Parathyroid adenoma (tissue), 2 donors: ENCODE data around the gene UBXN11.

Source experiments
- H2AFZ ChIP-seq: fragments of 300-600 bp; sonication (generic); one replicate; pipeline ENCODE4 v1.7.0; 2017; ENCODE audit warnings: antibody characterized with exemption, mild to moderate bottlenecking
- H3K27ac ChIP-seq: fragments of 300-600 bp; sonication (generic); one replicate; pipeline ENCODE4 v1.7.0; 2017
- H3K27me3 ChIP-seq: fragments of 300-600 bp; sonication (generic); one replicate; pipeline ENCODE4 v1.7.0; 2017; ENCODE audit warnings: low read length; ENCODE audit not compliant: control insufficient read depth, insufficient read depth
- H3K36me3 ChIP-seq: fragments of 300-600 bp; sonication (generic); one replicate; pipeline ENCODE4 v1.7.0; 2017; ENCODE audit warnings: low read length; ENCODE audit not compliant: control insufficient read depth, insufficient read depth
- H3K4me1 ChIP-seq: fragments of 300-600 bp; sonication (generic); one replicate; pipeline ENCODE4 v1.7.0; 2017; ENCODE audit warnings: control low read depth
- H3K4me2 ChIP-seq: fragments of 300-600 bp; sonication (generic); one replicate; pipeline ENCODE4 v1.7.0; 2017; ENCODE audit warnings: low read length
- H3K4me3 ChIP-seq: fragments of 300-600 bp; sonication (generic); one replicate; pipeline ENCODE4 v1.7.0; 2017; ENCODE audit warnings: low read depth, low read length
- H3K79me2 ChIP-seq: fragments of 300-600 bp; sonication (generic); one replicate; pipeline ENCODE4 v1.7.0; 2017; ENCODE audit warnings: control low read depth
- H3K9ac ChIP-seq: fragments of 300-600 bp; sonication (generic); one replicate; pipeline ENCODE4 v1.7.0; 2017; ENCODE audit warnings: mild to moderate bottlenecking
- H3K9me3 ChIP-seq: fragments of 300-600 bp; sonication (generic); one replicate; pipeline ENCODE4 v1.7.0; 2017; ENCODE audit warnings: low read length; ENCODE audit not compliant: control insufficient read depth
- TF ChIP-seq, protein P1 (sequence below): fragments of 300-600 bp; sonication (generic); IDR thresholded peaks from one replicate; pipeline ENCODE4 v1.7.0; 2017; ENCODE audit warnings: antibody characterized with exemption, mild to moderate bottlenecking
- donor health status: primary hyperparathyroidism.

The UBXN11 gene

DNA sequence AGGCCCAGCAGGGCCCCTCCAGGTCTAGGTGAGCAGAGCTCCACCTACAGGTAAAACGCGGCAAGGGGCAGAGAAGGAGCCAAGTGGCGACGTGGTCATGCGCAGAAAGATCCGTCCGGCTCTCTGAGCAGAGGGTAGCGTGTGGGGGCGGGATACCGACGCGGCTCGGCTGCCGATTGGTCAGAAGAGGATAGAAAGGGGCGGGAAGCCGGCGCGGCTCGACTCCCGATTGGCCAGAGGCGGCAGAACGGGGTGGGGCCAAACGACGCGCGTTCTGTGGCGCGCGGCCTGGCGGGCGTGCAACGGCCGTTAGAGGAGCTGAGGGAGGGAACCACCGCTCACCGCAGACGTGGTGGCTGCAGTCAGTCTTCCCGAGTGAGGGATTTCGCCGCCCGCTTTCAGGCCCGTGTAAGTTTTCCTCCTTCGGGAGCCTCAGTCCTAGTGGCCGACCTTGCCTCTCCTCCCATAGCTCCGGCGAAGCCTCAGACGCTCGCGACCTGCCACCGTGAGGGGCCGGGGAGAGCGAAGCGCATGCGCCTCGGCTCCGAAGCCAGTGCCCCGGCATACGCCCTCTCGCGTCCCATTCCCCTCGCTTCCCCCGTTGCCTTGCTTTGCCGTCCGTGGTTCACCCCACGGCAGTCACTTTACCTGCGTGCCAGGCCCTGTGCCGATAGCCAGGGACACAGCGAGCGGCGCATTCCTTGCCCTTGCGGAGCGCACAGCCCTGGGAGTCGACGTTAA is 72.4 kb downstream of the UBXN11 start, which contains the start of gene CEP85:
Gene CEP85 (plus strand): TSS at position 298 of the 741 bp plus-strand sequence. CDS start 5,584 bp downstream, outside the sequence.
- no peaks in the 10 kb centered on the region for H3K4me1 ChIP-seq
- no peaks in the 10 kb centered on the region for H3K27me3 ChIP-seq
- no peaks in the 10 kb centered on the region for H3K9me3 ChIP-seq
- H3K4me2 ChIP-seq: peak within 1 kb of the TSS; percentile 75
- H3K36me3 ChIP-seq: no peaks in the 10 kb centered on the region
- peak within 1 kb of the TSS; percentile 94 for H2AFZ ChIP-seq
- H3K27ac ChIP-seq: peak within 1 kb of the TSS; percentile 85
- H3K4me3 ChIP-seq: peak within 1 kb of the TSS; percentile 78
- peak within 1 kb of the TSS; percentile 69 for H3K9ac ChIP-seq
- H3K79me2 ChIP-seq: peaks cover 5% of the 10 kb centered on the region
- TF ChIP-seq, protein P1, sequence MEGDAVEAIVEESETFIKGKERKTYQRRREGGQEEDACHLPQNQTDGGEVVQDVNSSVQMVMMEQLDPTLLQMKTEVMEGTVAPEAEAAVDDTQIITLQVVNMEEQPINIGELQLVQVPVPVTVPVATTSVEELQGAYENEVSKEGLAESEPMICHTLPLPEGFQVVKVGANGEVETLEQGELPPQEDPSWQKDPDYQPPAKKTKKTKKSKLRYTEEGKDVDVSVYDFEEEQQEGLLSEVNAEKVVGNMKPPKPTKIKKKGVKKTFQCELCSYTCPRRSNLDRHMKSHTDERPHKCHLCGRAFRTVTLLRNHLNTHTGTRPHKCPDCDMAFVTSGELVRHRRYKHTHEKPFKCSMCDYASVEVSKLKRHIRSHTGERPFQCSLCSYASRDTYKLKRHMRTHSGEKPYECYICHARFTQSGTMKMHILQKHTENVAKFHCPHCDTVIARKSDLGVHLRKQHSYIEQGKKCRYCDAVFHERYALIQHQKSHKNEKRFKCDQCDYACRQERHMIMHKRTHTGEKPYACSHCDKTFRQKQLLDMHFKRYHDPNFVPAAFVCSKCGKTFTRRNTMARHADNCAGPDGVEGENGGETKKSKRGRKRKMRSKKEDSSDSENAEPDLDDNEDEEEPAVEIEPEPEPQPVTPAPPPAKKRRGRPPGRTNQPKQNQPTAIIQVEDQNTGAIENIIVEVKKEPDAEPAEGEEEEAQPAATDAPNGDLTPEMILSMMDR: peak; percentile 86
